HepG2 (cell line): ENCODE data around the gene HDAC5. TPM values are rescaled to one million over a fixed set of nuclear protein-coding genes. Genes with fewer than 3 reads are reported as not detected.
A peak's percentile ranks its signal among the peaks of the same experiment; 100 is the strongest.

Experiments
- ATAC-seq: fragments of 200-7000 bp; cut with Tn5 transposase; 3 replicates; pipeline ENCODE4 v1.9.1; 2020; ENCODE audit warnings: mild to moderate bottlenecking, moderate library complexity
- BruUV-seq: library from RNA; stranded (reverse); fragments of 400-500 nt; replicated peaks from 2 replicates; lab custom pipeline; 2021; lab: Mats Ljungman, UMichigan
- CTCF ChIA-PET: fragments of 300-600 bp; formaldehyde crosslinking; extraction: SDS; loops from one replicate; lab custom pipeline; 2021; ENCODE audit warnings: low total read pairs, inconsistent platforms, low intra/inter-chr PET ratio; lab: Yijun Ruan, JAX
- POLR2A ChIA-PET: fragments of 350-600 bp; sonication (Branson Sonifier 250); formaldehyde crosslinking; loops from one replicate; lab custom pipeline; 2020; ENCODE audit warnings: antibody characterized with exemption, inconsistent platforms; lab: Yijun Ruan, JAX
- DNase-seq: peaks from one replicate; pipeline ENCODE4 v3.0.0-alpha.2; 2015; ENCODE audit warnings: low spot score
- FAIRE-seq: peaks from 3 replicates; lab custom pipeline; 2011; peaks lifted over from hg19 to GRCh38; lab: Jason Lieb, UNC
- H2AFZ ChIP-seq: one replicate; pipeline ENCODE4 v1.6.1; 2011; ENCODE audit warnings: low read length, inconsistent platforms
- H3K27ac ChIP-seq: fragments of 300-600 bp; 3 replicates; pipeline ENCODE4 v1.8.0; 2011; ENCODE audit warnings: mixed run types, mild to moderate bottlenecking, mixed read lengths, low read length, inconsistent platforms; ENCODE audit not compliant: insufficient read depth; ENCODE audit errors: extremely low read length
- H3K27me3 ChIP-seq, 2 experiments: fragments of 200-600 bp in 1 of 2; 2 replicates in 1 of 2; 3 replicates in 1 of 2; pipeline versions ENCODE4 v1.6.0 to v1.8.0; 2011; ENCODE audit warnings: low read length in 2 of 2, mild to moderate bottlenecking in 2 of 2, moderate library complexity in 2 of 2, inconsistent platforms in 1 of 2; ENCODE audit not compliant: insufficient read depth in 2 of 2, control insufficient read depth in 1 of 2
- H3K36me3 ChIP-seq, 2 experiments: fragments of 200-600 bp in 1 of 2; replicated peaks in 1 of 2; 2 replicates in 1 of 2; 3 replicates in 1 of 2; pipeline versions ENCODE4 v1.5.1 to v1.8.0; 2011; ENCODE audit warnings: low read length in 2 of 2, inconsistent platforms in 1 of 2; ENCODE audit not compliant: insufficient read depth in 2 of 2, control insufficient read depth in 1 of 2
- H3K4me1 ChIP-seq: 2 replicates; pipeline ENCODE4 v1.5.1; 2012; ENCODE audit warnings: low read length, inconsistent platforms; ENCODE audit not compliant: insufficient read depth
- H3K4me2 ChIP-seq: 2 replicates; pipeline ENCODE4 v1.6.0; 2011; ENCODE audit warnings: low read depth, low read length, inconsistent platforms
- H3K4me3 ChIP-seq, 3 experiments: fragments of 200-600 bp in 1 of 3; sonication (generic), shearing (Covaris generic) in 1 of 3; replicated peaks in 1 of 3; 2 replicates each; pipeline ENCODE4 v1.5.1; 2011 to 2016; ENCODE audit warnings: low read length in 3 of 3, inconsistent platforms in 2 of 3, low read depth in 2 of 3, mild to moderate bottlenecking in 2 of 3, control low read depth in 1 of 3, mixed read lengths in 1 of 3; ENCODE audit not compliant: insufficient read depth in 1 of 3
- H3K79me2 ChIP-seq: one replicate; pipeline ENCODE4 v1.6.1; 2011; ENCODE audit warnings: low read length, inconsistent platforms; ENCODE audit not compliant: insufficient read depth
- H3K9ac ChIP-seq: 2 replicates; pipeline ENCODE4 v1.6.0; 2011; ENCODE audit warnings: mild to moderate bottlenecking, low read depth, low read length, inconsistent platforms; ENCODE audit not compliant: insufficient read depth
- H3K9me3 ChIP-seq: 2 replicates; pipeline ENCODE4 v1.5.1; 2012; ENCODE audit warnings: mild to moderate bottlenecking, low read length
- H4K20me1 ChIP-seq: 2 replicates; pipeline ENCODE4 v1.6.0; 2011; ENCODE audit warnings: inconsistent platforms, mild to moderate bottlenecking, low read length, moderate library complexity; ENCODE audit not compliant: insufficient read depth
- TCF12 ChIP-seq, 2 experiments: fragments of 450-650 bp in 1 of 2; sonication (generic) in 1 of 2; formaldehyde crosslinking in 1 of 2; IDR thresholded peaks; 2 replicates each; pipeline versions ENCODE4 v1.6.1 to v1.8.0; 2017 to 2022; ENCODE audit warnings: antibody characterized with exemption in 1 of 2, mild to moderate bottlenecking in 1 of 2, missing genetic modification reagents in 1 of 2, moderate library complexity in 1 of 2
- ZMAT3 ChIP-seq: sonication (generic); formaldehyde crosslinking; conservative IDR thresholded peaks from 2 replicates; pipeline ENCODE4 v1.7.0; 2021; ENCODE audit warnings: missing genetic modification reagents
- ZMYM3 ChIP-seq: sonication (generic); formaldehyde crosslinking; IDR thresholded peaks from 2 replicates; pipeline ENCODE4 v1.5.1; 2020; ENCODE audit warnings: mild to moderate bottlenecking, missing genetic modification reagents
- ZNF251 ChIP-seq: sonication (generic); formaldehyde crosslinking; IDR thresholded peaks from 2 replicates; pipeline ENCODE4 v1.9.0; 2021; ENCODE audit warnings: mild to moderate bottlenecking, missing genetic modification reagents
- WGBS: methylation state at CpG from one replicate; pipeline ENCODE4 v1.1.6; 2017; ENCODE audit warnings: low lambda C conversion rate; 5-methylcytosine and 5-hydroxymethylcytosine counted together
- in situ Hi-C: cut with HindIII; loops from 2 replicates; pipeline ENCODE4 v1.10.0; 2017; ENCODE audit warnings: low pct_unique_long_range_greater_than_20kb; ENCODE audit not compliant: extremely low pct_ligation_motif_present
- intact Hi-C: fragments of 100-400 bp; cut with micrococcal nuclease; formaldehyde crosslinking; loops from one replicate; pipeline ENCODE4 v1.10.0; 2022; ENCODE audit not compliant: unreplicated experiment
- polyA plus RNA-seq, 8 experiments: library from polyadenylated mRNA; depleted of rRNA in 3 of 8; stranded (reverse) in 7 of 8; unstranded in 1 of 8; fragments of >200 nt; fragmentation: Illumina TruSeq in 4 of 8; extraction: Trizol in 4 of 8; gene quantifications; 2 replicates each; pipeline versions ENCODE4 v1.2.1 to v1.2.3, GENCODE V29; 2011 to 2016; ENCODE audit warnings: low read depth in 4 of 8, missing spikeins in 1 of 8, mixed read lengths in 1 of 8; ENCODE audit not compliant: insufficient read depth in 1 of 8
- total RNA-seq, 5 experiments: library from RNA; depleted of rRNA; stranded (reverse); fragments of >200 nt; fragmentation: Illumina TruSeq; extraction: Trizol; gene quantifications; 2 replicates each; pipeline ENCODE4 v1.2.3, GENCODE V29; 2016; ENCODE audit warnings: low read depth in 1 of 5
- TF ChIP-seq, protein P1 (sequence below): sonication (generic); formaldehyde crosslinking; IDR thresholded peaks from 2 replicates; pipeline ENCODE4 v1.5.0; 2020; ENCODE audit warnings: mild to moderate bottlenecking, missing genetic modification reagents, borderline replicate concordance
- TF ChIP-seq, protein P2 (sequence below): sonication (generic); formaldehyde crosslinking; IDR thresholded peaks from 2 replicates; pipeline ENCODE4 v1.4.0; 2020; ENCODE audit warnings: mild to moderate bottlenecking, low read depth, missing genetic modification reagents

Gene HDAC5
- total and polyA plus RNA-seq, 2 of the 13 experiments (the other 11 are each of a cell fraction or from before 2014, with no cell fraction given) = 46.4 to 85.4 TPM

DNA sequence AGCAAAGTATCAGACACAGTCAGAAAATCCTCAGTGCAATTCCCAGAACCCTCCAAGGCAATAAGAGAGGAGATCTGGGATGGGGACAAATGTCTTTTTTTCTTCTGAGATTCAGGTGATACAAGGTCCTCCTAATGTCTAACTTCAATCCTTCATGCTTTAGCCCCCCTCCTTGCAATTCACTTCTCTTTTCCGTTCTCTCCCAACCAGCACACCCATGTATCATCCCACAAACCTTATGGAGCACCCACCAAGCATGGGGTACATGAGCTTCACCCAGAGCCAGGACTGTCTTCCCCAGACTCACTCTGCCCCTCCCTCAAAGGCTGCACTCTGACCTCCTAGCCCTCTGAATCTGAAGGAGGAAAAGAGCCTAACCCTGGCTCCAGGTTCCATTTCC, 10.1 kb downstream of the HDAC5 start:
- Histone ChIP-seq H3K9me3 (no peaks in the 10 kb centered on the region), H3K36me3 (peaks cover 0 to 1% of the 10 kb centered on the region in 2 experiments; a peak in 2 of 5 replicates), H3K4me3 (no peak overlapping the region), H3K79me2 (peaks cover 21% of the 10 kb centered on the region), H2AFZ (no peak overlapping the region), H3K4me2 (no peak overlapping the region), H3K27ac (no peak overlapping the region), H3K27me3 (no peaks in the 10 kb centered on the region), H3K9ac (no peak overlapping the region; the same call in 1 of the 2 replicates), H4K20me1 (peaks cover 10% of the 10 kb centered on the region; the same call in 1 of the 2 replicates)
- ChIA-PET CTCF (interaction anchor here (1.3 kb wide), 1 partner anchor 18 kb away, joined by 3 read pairs; no protein-coding TSS in a partner anchor), POLR2A (interaction anchor here (1.0 to 6.2 kb wide), 5 partner anchors 9 to 47 kb away, joined by 3 to 83 read pairs (median 4); partner anchors contain the start of gene HDAC5)
- no TSS peak for BruUV-seq
- no peak for DNase-seq
- FAIRE-seq = no peak
- intact Hi-C loops = no loop called here
- TF ChIP-seq, protein P1, sequence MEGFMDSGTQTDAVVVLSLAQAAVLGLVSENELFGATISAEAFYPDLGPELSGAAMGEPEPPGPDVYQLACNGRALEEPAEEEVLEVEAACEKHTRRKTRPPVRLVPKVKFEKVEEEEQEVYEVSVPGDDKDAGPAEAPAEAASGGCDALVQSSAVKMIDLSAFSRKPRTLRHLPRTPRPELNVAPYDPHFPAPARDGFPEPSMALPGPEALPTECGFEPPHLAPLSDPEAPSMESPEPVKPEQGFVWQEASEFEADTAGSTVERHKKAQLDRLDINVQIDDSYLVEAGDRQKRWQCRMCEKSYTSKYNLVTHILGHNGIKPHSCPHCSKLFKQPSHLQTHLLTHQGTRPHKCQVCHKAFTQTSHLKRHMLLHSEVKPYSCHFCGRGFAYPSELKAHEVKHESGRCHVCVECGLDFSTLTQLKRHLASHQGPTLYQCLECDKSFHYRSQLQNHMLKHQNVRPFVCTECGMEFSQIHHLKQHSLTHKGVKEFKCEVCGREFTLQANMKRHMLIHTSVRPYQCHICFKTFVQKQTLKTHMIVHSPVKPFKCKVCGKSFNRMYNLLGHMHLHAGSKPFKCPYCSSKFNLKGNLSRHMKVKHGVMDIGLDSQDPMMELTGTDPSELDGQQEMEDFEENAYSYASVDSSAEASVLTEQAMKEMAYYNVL (CRISPR knock-in tag) = peak; percentile 36; the same call in 1 of the 2 replicates
- TF ChIP-seq ZNF251 (CRISPR knock-in tag) = 0 out of 2 replicates have a peak, but pooled peaks have one; percentile 31
- TF ChIP-seq TCF12 (IDR thresholded peaks at IDR 0.05) = no peak
- TF ChIP-seq TCF12 (CRISPR knock-in tag; IDR thresholded peaks at IDR 0.05) = 0 out of 2 replicates have a peak, but pooled peaks have one; percentile 34
- TF ChIP-seq, protein P2, sequence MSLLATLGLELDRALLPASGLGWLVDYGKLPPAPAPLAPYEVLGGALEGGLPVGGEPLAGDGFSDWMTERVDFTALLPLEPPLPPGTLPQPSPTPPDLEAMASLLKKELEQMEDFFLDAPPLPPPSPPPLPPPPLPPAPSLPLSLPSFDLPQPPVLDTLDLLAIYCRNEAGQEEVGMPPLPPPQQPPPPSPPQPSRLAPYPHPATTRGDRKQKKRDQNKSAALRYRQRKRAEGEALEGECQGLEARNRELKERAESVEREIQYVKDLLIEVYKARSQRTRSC = 0 out of 2 replicates have a peak, but pooled peaks have one; percentile 13
- no peak for TF ChIP-seq ZMAT3
- TF ChIP-seq ZMYM3 (CRISPR knock-in tag) = peak; percentile 85
- TF ChIP-seq, all 625 proteins: peak for 5
- in situ Hi-C loops = no loop called here
- peaks cover 75% of the 10 kb centered on the region for H3K4me1 ChIP-seq
- 97% methylated on average over 1 of the region's 1 CpG for WGBS
- no peak for ATAC-seq
